Measurements from ENCODE around the gene STARD7. TPM values are rescaled to one million over a fixed set of nuclear protein-coding genes. Genes with fewer than 3 reads are reported as not detected.

The STARD7 gene
- total and polyA plus RNA-seq, 2 experiments from 2014 or later, result 72.2 to 222 TPM

DNA sequence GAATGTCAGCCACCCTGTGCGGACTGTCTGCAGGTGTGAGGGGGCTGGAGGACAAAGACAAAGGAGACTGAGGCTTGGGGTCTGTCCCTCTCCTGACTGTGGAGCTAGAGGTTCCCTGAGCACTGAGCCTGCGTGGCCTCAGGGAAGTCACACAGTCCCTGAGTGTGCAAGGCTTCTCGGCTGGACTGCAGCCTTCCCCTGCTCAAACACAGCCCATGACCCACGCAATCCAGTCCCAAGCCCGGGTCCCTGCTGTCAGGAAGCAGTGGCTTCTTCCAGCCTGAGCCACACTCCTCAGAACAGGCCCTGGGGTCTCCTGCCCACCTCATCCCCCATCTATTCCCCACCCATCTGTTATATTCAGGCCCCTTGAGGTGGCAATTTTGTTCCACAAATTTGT lies 73.0 kb downstream of the STARD7 start:
- H3K79me2 ChIP-seq (replicated peaks; ENCODE audit: insufficient read depth), result no peaks in the 10 kb centered on the region
- no peak overlapping the region for H3K27ac Mint-ChIP-seq

More for the DNA sequence above, 73.0 kb downstream of the STARD7 start:
- Histone ChIP-seq H2AFZ (no peak overlapping the region), H3K27me3 (ENCODE audit: insufficient read depth) (no peaks in the 10 kb centered on the region), H3F3A (replicated peaks; ENCODE audit: low read depth) (0 out of 2 replicates have a peak, but pooled peaks cover 4% of the 10 kb centered on the region), H3K4me3 (no peak overlapping the region), H3K4me1 (ENCODE audit: insufficient read depth) (peaks cover 11% of the 10 kb centered on the region; the same call in 1 of the 2 replicates), H3K4me2 (no peak overlapping the region), H4K20me1 (replicated peaks; ENCODE audit: insufficient read depth) (no peaks in the 10 kb centered on the region), H3K9me2 (ENCODE audit: insufficient read depth) (no peaks in the 10 kb centered on the region), H3K27ac (ENCODE audit: low read depth) (no peak overlapping the region), H3K36me3 (ENCODE audit: insufficient read depth) (no peaks in the 10 kb centered on the region)
- H3K4me1 Mint-ChIP-seq, result peaks cover 11% of the 10 kb centered on the region
- TF ChIP-seq, protein P1, sequence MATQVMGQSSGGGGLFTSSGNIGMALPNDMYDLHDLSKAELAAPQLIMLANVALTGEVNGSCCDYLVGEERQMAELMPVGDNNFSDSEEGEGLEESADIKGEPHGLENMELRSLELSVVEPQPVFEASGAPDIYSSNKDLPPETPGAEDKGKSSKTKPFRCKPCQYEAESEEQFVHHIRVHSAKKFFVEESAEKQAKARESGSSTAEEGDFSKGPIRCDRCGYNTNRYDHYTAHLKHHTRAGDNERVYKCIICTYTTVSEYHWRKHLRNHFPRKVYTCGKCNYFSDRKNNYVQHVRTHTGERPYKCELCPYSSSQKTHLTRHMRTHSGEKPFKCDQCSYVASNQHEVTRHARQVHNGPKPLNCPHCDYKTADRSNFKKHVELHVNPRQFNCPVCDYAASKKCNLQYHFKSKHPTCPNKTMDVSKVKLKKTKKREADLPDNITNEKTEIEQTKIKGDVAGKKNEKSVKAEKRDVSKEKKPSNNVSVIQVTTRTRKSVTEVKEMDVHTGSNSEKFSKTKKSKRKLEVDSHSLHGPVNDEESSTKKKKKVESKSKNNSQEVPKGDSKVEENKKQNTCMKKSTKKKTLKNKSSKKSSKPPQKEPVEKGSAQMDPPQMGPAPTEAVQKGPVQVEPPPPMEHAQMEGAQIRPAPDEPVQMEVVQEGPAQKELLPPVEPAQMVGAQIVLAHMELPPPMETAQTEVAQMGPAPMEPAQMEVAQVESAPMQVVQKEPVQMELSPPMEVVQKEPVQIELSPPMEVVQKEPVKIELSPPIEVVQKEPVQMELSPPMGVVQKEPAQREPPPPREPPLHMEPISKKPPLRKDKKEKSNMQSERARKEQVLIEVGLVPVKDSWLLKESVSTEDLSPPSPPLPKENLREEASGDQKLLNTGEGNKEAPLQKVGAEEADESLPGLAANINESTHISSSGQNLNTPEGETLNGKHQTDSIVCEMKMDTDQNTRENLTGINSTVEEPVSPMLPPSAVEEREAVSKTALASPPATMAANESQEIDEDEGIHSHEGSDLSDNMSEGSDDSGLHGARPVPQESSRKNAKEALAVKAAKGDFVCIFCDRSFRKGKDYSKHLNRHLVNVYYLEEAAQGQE (IDR thresholded peaks at IDR 0.05; ENCODE audit: unreplicated experiment), result no peak
- no peak for TF ChIP-seq JUNB (IDR thresholded peaks at IDR 0.05; ENCODE audit: unreplicated experiment)
- no peak for TF ChIP-seq NANOG (IDR thresholded peaks at IDR 0.05; ENCODE audit: borderline replicate concordance)
- no peak for TF ChIP-seq EZH2 (IDR thresholded peaks at IDR 0.05; ENCODE audit: low read depth, unreplicated experiment)
- TF ChIP-seq ZNF114 (CRISPR knock-in tag; IDR thresholded peaks at IDR 0.05), result no peak
- TF ChIP-seq, protein P2, sequence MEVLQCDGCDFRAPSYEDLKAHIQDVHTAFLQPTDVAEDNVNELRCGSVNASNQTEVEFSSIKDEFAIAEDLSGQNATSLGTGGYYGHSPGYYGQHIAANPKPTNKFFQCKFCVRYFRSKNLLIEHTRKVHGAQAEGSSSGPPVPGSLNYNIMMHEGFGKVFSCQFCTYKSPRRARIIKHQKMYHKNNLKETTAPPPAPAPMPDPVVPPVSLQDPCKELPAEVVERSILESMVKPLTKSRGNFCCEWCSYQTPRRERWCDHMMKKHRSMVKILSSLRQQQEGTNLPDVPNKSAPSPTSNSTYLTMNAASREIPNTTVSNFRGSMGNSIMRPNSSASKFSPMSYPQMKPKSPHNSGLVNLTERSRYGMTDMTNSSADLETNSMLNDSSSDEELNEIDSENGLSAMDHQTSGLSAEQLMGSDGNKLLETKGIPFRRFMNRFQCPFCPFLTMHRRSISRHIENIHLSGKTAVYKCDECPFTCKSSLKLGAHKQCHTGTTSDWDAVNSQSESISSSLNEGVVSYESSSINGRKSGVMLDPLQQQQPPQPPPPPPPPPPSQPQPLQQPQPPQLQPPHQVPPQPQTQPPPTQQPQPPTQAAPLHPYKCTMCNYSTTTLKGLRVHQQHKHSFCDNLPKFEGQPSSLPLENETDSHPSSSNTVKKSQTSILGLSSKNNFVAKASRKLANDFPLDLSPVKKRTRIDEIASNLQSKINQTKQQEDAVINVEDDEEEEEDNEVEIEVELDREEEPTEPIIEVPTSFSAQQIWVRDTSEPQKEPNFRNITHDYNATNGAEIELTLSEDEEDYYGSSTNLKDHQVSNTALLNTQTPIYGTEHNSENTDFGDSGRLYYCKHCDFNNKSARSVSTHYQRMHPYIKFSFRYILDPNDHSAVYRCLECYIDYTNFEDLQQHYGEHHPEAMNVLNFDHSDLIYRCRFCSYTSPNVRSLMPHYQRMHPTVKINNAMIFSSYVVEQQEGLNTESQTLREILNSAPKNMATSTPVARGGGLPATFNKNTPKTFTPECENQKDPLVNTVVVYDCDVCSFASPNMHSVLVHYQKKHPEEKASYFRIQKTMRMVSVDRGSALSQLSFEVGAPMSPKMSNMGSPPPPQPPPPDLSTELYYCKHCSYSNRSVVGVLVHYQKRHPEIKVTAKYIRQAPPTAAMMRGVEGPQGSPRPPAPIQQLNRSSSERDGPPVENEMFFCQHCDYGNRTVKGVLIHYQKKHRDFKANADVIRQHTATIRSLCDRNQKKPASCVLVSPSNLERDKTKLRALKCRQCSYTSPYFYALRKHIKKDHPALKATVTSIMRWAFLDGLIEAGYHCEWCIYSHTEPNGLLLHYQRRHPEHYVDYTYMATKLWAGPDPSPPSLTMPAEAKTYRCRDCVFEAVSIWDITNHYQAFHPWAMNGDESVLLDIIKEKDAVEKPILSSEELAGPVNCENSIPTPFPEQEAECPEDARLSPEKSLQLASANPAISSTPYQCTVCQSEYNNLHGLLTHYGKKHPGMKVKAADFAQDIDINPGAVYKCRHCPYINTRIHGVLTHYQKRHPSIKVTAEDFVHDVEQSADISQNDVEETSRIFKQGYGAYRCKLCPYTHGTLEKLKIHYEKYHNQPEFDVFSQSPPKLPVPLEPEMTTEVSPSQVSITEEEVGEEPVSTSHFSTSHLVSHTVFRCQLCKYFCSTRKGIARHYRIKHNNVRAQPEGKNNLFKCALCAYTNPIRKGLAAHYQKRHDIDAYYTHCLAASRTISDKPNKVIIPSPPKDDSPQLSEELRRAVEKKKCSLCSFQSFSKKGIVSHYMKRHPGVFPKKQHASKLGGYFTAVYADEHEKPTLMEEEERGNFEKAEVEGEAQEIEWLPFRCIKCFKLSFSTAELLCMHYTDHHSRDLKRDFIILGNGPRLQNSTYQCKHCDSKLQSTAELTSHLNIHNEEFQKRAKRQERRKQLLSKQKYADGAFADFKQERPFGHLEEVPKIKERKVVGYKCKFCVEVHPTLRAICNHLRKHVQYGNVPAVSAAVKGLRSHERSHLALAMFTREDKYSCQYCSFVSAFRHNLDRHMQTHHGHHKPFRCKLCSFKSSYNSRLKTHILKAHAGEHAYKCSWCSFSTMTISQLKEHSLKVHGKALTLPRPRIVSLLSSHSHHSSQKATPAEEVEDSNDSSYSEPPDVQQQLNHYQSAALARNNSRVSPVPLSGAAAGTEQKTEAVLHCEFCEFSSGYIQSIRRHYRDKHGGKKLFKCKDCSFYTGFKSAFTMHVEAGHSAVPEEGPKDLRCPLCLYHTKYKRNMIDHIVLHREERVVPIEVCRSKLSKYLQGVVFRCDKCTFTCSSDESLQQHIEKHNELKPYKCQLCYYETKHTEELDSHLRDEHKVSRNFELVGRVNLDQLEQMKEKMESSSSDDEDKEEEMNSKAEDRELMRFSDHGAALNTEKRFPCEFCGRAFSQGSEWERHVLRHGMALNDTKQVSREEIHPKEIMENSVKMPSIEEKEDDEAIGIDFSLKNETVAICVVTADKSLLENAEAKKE (CRISPR knock-in tag; IDR thresholded peaks at IDR 0.05), result no peak
- peaks cover 8% of the 10 kb centered on the region for H3K27me3 Mint-ChIP-seq (ENCODE audit: insufficient read depth, low read depth, poor library complexity)
- DNase-seq (ENCODE audit: low spot score) (no peak), ATAC-seq (no peak)
- no peaks in the 10 kb centered on the region for H3K36me3 Mint-ChIP-seq (ENCODE audit: low read depth)
- no peaks in the 10 kb centered on the region for H3K9me3 Mint-ChIP-seq
- H3K4me3 Mint-ChIP-seq, result no peak overlapping the region
